GM12892 (cell line): ENCODE results near the gene TRIP11.

Experiments used
- POLR2A ChIP-seq: IDR thresholded peaks from 2 replicates; pipeline ENCODE4 v1.6.1; 2011; ENCODE audit warnings: low read depth, low read length, control low read depth
- POLR2AphosphoS5 ChIP-seq: IDR thresholded peaks from 2 replicates; pipeline ENCODE4 v1.6.1; 2011; ENCODE audit warnings: low read depth, low read length, control low read depth
- TAF1 ChIP-seq: IDR thresholded peaks from 2 replicates; pipeline ENCODE4 v1.6.1; 2011; ENCODE audit warnings: low read depth, mild to moderate bottlenecking, control low read depth, low read length, borderline replicate concordance

- no peak for TF ChIP-seq POLR2AphosphoS5
- no peak for TF ChIP-seq POLR2A
- no peak for TF ChIP-seq TAF1
Observed at GRCh38 chr14:91985521-91986255, 54.2 kb downstream of the TRIP11 start.
